Measurements from ENCODE around the gene PRR4.

The PRR4 gene, protein sequence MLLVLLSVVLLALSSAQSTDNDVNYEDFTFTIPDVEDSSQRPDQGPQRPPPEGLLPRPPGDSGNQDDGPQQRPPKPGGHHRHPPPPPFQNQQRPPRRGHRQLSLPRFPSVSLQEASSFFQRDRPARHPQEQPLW

DNA sequence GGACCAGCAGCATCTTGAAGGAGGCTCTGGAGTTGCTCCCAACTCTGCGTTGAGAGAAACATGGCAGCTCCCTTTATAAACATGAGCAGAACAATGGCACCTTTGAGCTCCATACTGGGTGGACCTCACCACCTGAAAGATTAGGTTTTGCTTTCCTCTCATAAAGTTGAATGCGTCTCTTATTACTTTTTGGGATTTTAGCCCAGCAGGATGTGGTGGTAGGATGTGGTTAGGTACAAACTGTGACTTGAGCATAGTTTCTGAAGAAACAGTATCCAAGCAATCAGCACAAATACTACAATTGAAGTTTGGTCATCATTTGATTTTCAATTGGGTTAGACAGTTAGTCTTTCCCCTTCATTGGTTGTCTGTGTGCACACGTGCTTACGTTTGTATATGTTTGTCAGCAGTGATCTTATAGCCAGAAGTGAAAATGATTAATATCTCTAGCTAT is at the start of gene PRR4:
Gene PRR4, minus strand, starts transcription at position 51 of the 454 bp plus-strand sequence. Its CDS starts 38 bp downstream, at position 13.
- no peak for DNase-seq (ENCODE audit: low read depth)

GRCh38 chr12:10896854-10897253 is 47.6 kb upstream of the PRR4 start:
- no peak for DNase-seq (ENCODE audit: low read depth)

- no peak for DNase-seq (ENCODE audit: low read depth)
Observed at GRCh38 chr12:10891937-10892336, 42.7 kb upstream of the PRR4 start.

DNA sequence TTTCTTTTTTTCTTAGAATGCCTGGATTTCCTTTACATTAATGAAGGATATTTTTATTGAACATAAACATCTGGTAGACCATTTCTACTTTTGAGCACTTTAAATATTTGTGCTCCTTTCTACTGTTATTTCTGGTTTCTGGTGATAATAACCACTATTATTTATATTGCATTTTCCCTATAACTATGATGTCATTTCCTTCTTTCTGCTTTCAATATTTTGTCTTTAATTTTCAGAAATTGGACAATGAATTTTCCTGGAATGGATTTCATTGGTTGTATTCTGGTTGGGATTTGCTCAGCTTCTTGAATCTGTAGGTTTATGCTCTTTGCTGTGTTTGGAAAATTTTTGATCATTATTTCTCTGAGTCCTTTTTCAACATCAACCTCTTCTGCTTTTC is 40.0 kb upstream of the PRR4 start:
- DNase-seq (ENCODE audit: low read depth) = no peak

DNA sequence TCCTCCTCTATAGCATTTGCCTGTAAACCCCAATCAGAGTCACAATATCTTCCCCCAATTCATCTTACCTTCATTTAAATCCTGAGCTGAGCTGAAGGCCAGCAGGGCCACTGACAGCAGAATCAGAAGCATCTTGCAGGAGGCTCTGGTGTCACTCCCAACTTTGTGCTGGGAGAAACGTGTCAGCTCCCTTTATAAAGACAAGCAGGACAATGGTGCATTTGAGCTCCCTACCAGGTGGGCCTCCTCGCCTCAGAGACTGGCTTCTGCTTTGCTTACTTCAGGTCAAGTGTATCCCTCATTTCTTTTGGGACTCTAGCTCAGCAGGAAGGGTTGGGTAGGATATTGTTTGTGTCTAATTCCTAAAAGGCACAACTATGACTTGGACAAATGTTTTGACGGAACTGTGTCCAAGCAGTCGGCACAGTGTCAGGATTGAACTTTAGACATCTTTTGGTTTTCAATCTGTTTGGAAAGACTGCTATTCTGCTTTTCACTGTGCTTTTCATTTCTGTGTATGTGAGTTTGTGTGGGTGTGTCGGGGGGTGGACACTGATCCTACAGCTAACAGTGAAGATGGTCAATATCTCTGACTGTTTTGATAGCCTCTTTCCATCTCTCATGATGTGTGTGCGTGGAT is 34.9 kb upstream of the PRR4 start, which contains the start of gene PRH1:
Gene PRH1, minus strand, starts transcription at position 170 of the 640 bp plus-strand sequence. Its CDS starts 38 bp downstream, at position 132.
- DNase-seq (ENCODE audit: low read depth) = no peak

- DNase-seq (ENCODE audit: low read depth) = no peak
Observed at GRCh38 chr12:10873378-10873777, 24.1 kb upstream of the PRR4 start.

- no peak for DNase-seq (ENCODE audit: low read depth)
Observed at GRCh38 chr12:10867381-10867780, 18.1 kb upstream of the PRR4 start.

DNA sequence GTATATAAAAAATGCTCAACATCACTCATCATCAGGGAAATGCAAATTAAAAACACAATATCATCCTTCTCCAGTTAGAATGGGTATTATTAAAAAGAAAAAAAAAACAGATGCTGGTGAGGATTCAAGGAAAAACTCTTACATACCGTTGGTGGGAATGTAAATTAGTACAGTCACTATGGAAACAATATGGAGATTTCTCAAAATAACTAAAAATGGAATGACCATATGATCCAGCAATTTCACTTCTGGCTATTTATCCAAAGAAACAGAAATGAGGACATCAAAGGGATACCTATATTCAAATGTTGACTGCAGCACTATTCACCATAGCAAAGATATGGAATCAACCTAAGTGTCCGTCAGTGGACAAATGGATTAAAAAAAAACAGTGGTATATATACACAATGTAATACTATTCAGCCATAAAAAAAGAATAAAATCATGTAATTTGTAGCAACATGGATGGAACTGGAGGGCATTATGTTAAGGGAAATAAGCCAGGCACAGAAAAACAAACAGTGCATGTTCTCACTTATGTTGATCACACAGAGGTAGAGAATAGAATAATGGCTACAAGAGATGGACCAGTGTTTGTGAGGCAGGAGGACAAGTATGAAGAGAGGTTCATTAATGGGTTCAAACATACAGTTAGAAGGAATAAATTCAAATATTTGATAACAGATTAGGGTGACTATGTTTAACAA is 14.4 kb upstream of the PRR4 start:
- no peak for DNase-seq (ENCODE audit: low read depth)

DNA sequence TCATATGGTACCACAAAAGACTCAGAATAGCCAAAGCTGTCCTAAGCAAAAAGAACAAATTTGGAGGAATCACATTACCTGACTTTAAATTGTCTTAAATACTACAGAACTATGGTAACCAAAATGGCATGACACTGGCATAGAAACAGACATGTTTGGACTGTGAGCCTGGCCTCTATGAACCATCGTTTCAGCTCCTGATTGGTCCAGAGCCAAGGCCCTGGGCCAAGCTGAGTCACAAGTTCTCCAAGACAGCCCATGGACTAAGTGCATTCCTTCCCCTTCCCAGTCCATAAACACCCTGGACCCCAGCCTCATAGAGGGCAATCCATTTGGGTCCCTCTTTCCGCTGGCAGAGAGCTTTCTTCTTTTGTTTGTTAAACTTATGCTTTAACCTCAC is 12.1 kb upstream of the PRR4 start:
- DNase-seq (ENCODE audit: low read depth) = no peak

GRCh38 chr12:10855807-10856206 is 6.5 kb upstream of the PRR4 start:
- no peak for DNase-seq (ENCODE audit: low read depth)

DNA sequence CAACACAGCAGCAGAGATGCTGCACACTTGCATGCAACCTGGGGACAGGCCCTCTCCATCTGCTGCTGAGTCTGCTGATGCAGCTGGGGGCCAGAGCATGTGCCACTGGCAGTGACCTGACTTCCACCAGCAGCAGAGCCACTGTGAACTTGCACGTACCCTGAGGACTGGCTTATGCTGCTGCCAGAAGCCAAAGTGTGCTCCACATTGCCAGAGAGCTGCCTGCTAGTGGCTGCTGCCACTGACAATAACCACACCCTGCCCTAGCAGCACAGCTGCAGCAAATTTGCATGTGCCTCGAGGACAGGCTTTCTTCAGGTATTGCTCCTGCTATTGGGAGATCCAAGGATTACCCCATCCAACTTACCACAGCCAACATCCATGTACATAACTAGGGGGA is 4.5 kb upstream of the PRR4 start:
- no peak for DNase-seq (ENCODE audit: low read depth)

DNA sequence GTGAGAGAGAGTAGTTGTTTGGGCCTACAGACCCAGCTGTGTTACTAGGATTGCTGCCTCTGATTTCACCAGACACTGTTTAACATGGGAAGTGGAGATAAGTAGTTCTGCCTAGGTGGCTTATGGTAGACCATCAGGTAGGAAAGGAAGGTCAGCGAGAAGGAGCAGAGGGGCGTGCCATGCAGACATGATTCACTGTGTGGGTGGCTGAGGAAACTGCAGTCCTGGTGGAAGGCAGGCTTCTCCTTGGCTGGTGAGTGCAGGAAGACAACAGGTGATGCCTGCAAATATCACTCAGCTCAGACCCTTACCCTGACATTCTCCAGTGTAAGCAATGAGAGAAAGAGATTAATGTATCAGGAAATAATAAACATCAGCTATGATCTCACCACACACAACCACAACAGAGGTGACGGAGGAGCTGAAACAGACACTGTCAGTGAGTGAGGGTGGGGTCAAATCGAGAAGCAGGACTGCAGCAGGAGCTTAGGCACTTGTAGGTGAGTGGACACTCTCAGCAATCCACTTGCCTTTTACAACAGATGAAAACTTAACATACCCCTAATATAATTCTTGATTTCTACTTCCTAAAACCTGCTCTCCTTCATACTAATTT is 2.1 kb upstream of the PRR4 start:
- DNase-seq (ENCODE audit: low read depth) = no peak

DNA sequence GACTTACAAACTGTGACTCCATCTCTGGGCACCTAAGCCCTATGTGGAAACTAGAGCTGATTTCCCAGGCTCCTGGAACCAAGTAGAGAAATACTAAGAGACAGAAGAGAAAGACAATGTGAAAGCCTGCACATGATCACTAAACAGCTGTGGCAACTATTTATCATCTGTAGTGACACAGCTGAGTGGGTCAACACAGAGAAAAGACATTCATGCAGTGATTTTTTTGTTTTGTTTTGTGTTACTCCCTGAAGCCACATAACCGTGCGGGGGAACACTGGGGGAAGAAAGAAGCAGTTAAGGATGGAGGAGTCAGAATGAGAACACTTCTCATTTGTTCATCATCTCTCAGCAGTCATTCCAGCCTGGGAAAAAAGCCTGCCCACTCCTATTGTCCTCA is 1.5 kb downstream of the PRR4 start:
- no peak for DNase-seq (ENCODE audit: low read depth)

GRCh38 chr12:10842862-10843261 is 6.4 kb downstream of the PRR4 start:
- no peak for DNase-seq (ENCODE audit: low read depth)

DNA sequence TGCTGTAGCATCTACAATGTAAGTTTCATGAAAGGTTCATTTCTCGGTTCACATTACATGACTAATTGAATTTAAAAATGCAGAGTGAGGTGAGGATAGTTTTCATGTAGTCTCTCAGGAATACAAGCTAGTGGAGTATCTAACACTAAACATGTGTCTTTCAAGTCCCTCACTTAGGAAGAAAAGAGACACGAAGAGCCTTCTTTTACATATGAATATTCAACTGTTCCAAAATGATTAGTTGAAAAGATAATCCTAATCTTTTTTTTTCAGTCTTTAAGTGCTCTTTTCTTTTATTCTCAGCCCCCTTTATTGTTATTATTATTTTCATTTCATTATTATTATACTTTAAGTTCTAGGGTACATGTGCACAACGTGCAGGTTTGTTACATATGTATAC is 10.8 kb downstream of the PRR4 start:
- DNase-seq (ENCODE audit: low read depth) = no peak

DNA sequence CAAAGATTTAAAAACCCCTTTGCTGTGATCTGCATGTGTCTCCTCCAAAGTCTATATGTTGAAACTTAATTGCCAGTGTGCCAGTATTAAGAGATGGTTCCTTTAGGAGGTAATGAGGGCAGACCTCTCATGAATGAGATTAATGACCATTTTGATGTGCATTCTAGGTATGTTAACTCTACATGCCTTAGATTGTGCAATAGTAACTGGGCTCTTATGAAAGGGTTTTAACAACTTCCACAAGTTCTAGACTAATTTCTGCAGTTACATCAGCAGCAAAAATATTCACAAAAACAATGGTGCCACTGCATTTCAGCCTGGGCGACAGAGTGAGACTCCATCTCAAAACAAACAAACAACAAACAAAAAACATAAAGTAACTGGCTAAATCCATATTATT is 19.3 kb downstream of the PRR4 start:
- no peak for DNase-seq (ENCODE audit: low read depth)

GRCh38 chr12:10826258-10826657 is 23.0 kb downstream of the PRR4 start, which contains the start of gene TAS2R10:
Gene TAS2R10 (minus strand): TSS chr12:10826358. CDS start chr12:10826269, 89 bp downstream.
- no peak for DNase-seq (ENCODE audit: low read depth)

DNA sequence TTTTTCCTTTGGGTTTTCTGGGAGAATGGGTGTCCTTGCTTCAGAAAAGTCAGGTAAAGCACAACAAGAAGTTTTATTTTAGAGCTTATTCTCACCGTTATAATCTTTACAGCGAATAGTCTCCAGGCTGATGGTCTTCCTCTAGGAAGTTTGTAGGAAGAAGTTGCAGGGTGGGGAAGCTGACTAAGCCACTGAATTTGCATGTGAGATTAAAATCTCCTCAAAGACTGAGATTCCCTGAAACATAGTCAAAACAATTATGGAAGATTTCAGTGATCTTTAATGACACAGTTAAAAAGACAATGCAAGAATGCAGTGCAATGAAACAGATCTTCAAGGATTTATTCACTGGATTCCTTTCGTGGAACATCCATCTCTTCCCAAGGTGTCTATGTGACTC is 24.3 kb downstream of the PRR4 start:
- no peak for DNase-seq (ENCODE audit: low read depth)

GRCh38 chr12:10811883-10812536 is 37.3 kb downstream of the PRR4 start:
- DNase-seq (ENCODE audit: low read depth) = no peak

DNA sequence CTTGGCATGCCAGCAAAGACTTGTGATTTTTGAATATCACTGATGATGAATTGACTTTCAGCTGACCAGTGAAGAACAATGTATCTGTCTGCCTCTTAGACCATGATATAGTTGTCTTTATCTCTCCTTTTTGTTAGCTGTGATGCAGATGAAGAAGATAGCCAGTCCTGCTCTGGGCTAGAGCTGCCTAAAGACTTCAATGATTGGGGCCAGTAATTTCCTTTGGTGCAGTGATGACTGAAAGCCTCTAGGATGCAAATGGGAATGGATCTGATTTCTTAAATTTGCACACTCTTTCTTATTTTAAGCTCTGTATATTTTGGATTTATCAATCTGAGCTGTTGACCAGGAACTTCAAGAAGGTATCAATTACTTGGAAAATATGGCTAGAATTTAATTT is 39.2 kb downstream of the PRR4 start, which contains the start of gene TAS2R9:
Gene TAS2R9, minus strand, starts transcription at position 101 of the 400 bp plus-strand sequence. Its CDS starts 93 bp downstream, at position 8.
- DNase-seq (ENCODE audit: low read depth) = no peak

DNA sequence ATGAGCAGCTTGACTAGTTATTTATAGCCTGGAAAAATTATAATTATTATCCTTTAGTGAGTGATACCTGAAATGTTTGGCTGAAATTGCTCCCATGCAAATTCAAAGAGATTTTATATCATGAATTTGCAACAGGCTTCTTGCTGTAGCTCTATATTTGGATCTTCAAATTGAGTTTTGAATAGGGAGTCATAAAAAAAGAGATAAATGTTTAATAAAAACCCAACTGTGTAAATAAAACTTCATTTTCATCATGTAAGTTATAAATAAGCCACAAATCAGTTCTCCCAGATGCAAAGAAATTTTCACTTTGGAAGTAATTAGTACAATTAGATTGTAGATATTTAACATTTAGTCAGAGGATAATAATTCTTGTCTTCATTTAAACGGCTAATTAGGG is 42.1 kb downstream of the PRR4 start, which contains the start of gene TAS2R8:
Gene TAS2R8, minus strand, starts transcription at position 101 of the 400 bp plus-strand sequence. CDS start 306 bp downstream, outside the sequence.
- no peak for DNase-seq (ENCODE audit: low read depth)

- no peak for DNase-seq (ENCODE audit: low read depth)
Observed at GRCh38 chr12:10802587-10802986, 46.7 kb downstream of the PRR4 start, which contains the start of gene TAS2R7. Gene TAS2R7 (minus strand): TSS chr12:10802627. CDS start chr12:10802570, 57 bp downstream.

All from activated T-cell treated with anti-CD3 and anti-CD28 coated beads for 24 hours (primary cell).